Kidney (tissue), 14 donors: ENCODE measurements around the gene TOP2B. TPM values are rescaled to one million over a fixed set of nuclear protein-coding genes. Genes with fewer than 3 reads are reported as not detected.

Experiments used
- DNase-seq, 5 donors: peaks; one replicate each; pipeline ENCODE4 v3.0.0-alpha.2; 2013 to 2020
- FAIRE-seq: peaks from 2 replicates; lab custom pipeline; 2012; peaks lifted over from hg19 to GRCh38; lab: Jason Lieb, UNC
- H3K27ac ChIP-seq, 2 donors: one replicate each; pipeline ENCODE4 v1.7.0; 2013; ENCODE audit warnings: low read depth in 2 of 2, low read length in 2 of 2, inconsistent platforms in 1 of 2
- H3K27me3 ChIP-seq: one replicate; pipeline ENCODE4 v1.7.1; 2013; ENCODE audit warnings: low read length, inconsistent platforms; ENCODE audit not compliant: control insufficient read depth, insufficient read depth
- H3K36me3 ChIP-seq, 3 donors: one replicate each; pipeline versions ENCODE4 v1.7.0 to v1.7.1; 2013; ENCODE audit warnings: low read length in 3 of 3, control low read depth in 1 of 3, inconsistent platforms in 1 of 3; ENCODE audit not compliant: insufficient read depth in 3 of 3, control insufficient read depth in 2 of 3
- H3K4me1 ChIP-seq, 3 donors: one replicate each; pipeline versions ENCODE4 v1.7.0 to v1.7.1; 2013; ENCODE audit warnings: low read length in 3 of 3, inconsistent platforms in 1 of 3, low read depth in 1 of 3; ENCODE audit not compliant: control insufficient read depth in 2 of 3, insufficient read depth in 2 of 3
- H3K4me3 ChIP-seq, 3 donors: one replicate each; pipeline versions ENCODE4 v1.7.0 to v1.8.1; 2013; ENCODE audit warnings: low read length in 3 of 3, control low read depth in 1 of 3, inconsistent platforms in 1 of 3
- H3K9ac ChIP-seq, 3 donors: one replicate each; pipeline versions ENCODE4 v1.7.0 to v1.7.1; 2013; ENCODE audit warnings: low read length in 3 of 3, control low read depth in 1 of 3, inconsistent platforms in 1 of 3
- H3K9me3 ChIP-seq, 3 donors: one replicate each; pipeline versions ENCODE4 v1.7.0 to v1.7.1; 2013; ENCODE audit warnings: low read length in 3 of 3, control low read depth in 1 of 3, inconsistent platforms in 1 of 3; ENCODE audit not compliant: control insufficient read depth in 2 of 3, insufficient read depth in 1 of 3
- CTCF ChIP-seq: IDR thresholded peaks from 3 replicates; pipeline ENCODE4 v1.5.1; 2012; ENCODE audit warnings: mild to moderate bottlenecking, moderate library complexity, borderline replicate concordance; ENCODE audit not compliant: insufficient read depth; ENCODE audit errors: extremely low read depth
- intact Hi-C: fragments of 100-400 bp; cut with DNase I; formaldehyde crosslinking; loops from one replicate; pipeline ENCODE4 v1.11.1; 2022
- polyA plus RNA-seq: library from polyadenylated mRNA; stranded (reverse); fragments of 350-450 nt; fragmentation: Illumina TruSeq; extraction: RNeasy Lipid Tissue Mini Kit (QIAGEN cat#74804); gene quantifications from one replicate; pipeline ENCODE4 v1.2.3, GENCODE V29; 2014; ENCODE audit warnings: low read depth, low replicate concordance; ENCODE audit not compliant: insufficient read depth
- total RNA-seq: library from RNA; stranded (reverse); fragmentation: NEBNext Ultra II Directional; extraction: Animal tissue kit (Norgen Biotek cat#: 25700); gene quantifications from one replicate; pipeline ENCODE4 v1.2.1, GENCODE V29; 2021
- donor health status: control.
- donor health status: control.
- donor health status: control.
- donor health status: control.
- donor health status: control.
- donor health status: DM: yes; HTN: yes; CAD: no.
- donor health status: Normal renal cell carcinoma (clear cell type).

The TOP2B gene
- total and polyA plus RNA-seq, 2 donors from 2014 or later, result 55.0 to 109 TPM

DNA sequence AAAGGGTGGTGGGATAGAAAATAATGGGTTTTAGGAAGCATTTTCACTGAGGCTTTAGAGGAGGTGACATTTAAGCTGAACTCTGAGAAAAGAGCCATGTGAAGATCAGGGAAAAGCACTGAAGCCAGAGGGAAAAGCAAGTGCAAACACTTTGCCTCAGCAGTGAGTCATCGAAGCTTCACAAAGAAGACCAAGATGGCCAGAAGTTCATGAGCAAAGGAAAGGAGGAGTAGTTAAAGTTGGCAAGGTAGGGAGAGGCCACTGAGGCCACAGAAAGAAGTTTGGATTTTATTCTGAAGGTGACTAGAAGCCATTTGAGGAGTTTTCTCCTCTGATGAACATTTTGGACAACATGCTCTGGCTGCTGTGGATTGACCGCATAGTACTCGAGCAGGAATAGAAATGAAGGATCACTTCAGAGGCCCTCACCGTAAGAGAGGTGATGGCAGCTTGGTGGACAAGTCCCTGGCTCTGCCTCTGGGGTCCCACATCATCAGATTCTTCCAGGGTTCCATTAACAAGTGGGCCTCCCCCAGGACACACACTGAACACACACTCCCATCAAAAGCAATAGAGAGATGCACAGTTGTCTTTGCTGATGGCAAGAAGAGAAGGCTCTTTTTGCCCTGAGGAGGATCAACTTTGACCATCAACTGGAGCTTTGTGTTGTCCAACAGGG, 75.5 kb downstream of the TOP2B start:
- Histone ChIP-seq H3K27me3 (no peaks in the 10 kb centered on the region), H3K9me3 (no peaks in the 10 kb centered on the region), H3K36me3 (peaks cover 0 to 10% (median 0%) of the 10 kb centered on the region in 3 donors), H3K9ac (no peak overlapping the region), H3K4me3 (no peak overlapping the region), H3K27ac (no peak overlapping the region), H3K4me1 (peaks cover 7 to 20% (median 17%) of the 10 kb centered on the region in 3 donors)
- intact Hi-C loops, result no loop called here
- FAIRE-seq (no peak), DNase-seq (no peak)
- TF ChIP-seq CTCF, result no peak

DNA sequence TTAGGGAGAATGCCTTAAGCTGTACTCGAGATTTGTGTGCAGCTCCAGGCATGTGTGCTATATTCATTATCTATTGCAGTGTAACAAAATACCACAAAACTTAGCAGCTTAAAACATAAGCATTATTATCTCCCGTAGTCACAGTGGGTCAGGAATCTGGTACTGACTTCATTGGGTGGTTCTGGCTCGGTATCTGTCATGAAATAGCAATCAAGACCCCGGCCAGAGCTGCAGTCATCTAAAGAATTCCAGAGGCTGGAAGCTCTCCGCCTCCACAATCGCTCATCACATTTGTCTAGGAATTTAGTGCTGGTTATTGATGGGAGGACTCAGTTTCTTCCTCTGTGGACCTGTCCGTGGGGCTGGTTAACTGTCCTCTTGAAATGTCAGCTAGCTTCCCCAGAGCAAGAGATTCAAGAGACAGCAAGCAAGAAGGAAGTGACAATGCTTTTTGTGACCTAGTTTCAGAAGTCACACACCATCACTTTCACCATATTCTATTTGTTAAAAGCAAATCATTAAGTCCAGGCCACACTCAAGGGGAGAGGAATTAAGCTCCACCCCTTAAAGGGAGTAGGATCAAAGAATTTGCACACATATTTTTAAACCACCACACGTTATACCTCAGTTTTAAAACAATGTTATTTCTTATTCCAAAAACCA, 76.1 kb downstream of the TOP2B start:
- FAIRE-seq (no peak), DNase-seq (no peak)
- Histone ChIP-seq H3K4me1 (peaks cover 7 to 19% (median 13%) of the 10 kb centered on the region in 3 donors), H3K27me3 (no peaks in the 10 kb centered on the region), H3K36me3 (peaks cover 0 to 10% (median 0%) of the 10 kb centered on the region in 3 donors), H3K4me3 (no peak overlapping the region), H3K9ac (no peak overlapping the region), H3K27ac (no peak overlapping the region), H3K9me3 (no peaks in the 10 kb centered on the region)
- intact Hi-C loops, result no loop called here
- TF ChIP-seq CTCF, result no peak

- FAIRE-seq (no peak), DNase-seq (no peak)
- peaks cover 0 to 10% (median 0%) of the 10 kb centered on the region in 3 donors for H3K36me3 ChIP-seq
- no peak overlapping the region for H3K9ac ChIP-seq
- TF ChIP-seq CTCF, result no peak
- intact Hi-C loops, result no loop called here
- no peak overlapping the region for H3K27ac ChIP-seq
- H3K4me3 ChIP-seq, result no peak overlapping the region
- peaks cover 4 to 14% (median 10%) of the 10 kb centered on the region in 3 donors for H3K4me1 ChIP-seq
- H3K9me3 ChIP-seq, result no peaks in the 10 kb centered on the region
- no peaks in the 10 kb centered on the region for H3K27me3 ChIP-seq
Measured at GRCh38 chr3:25587975-25588374, 76.7 kb downstream of the TOP2B start.
